ENCODE results near the gene PLEKHG4B. TPM values are rescaled to one million over a fixed set of nuclear protein-coding genes. Genes with fewer than 3 reads are reported as not detected.
A peak's percentile ranks its signal among the peaks of the same experiment; 100 is the strongest.

Gene PLEKHG4B
- total RNA-seq, 1 donor from 2014 or later, result 1.1 TPM

GRCh38 chr5:149745-150485 lies 57.9 kb downstream of the PLEKHG4B start:
- ATAC-seq (no peak), DNase-seq (ENCODE audit: low spot score) (no peak)
- intact Hi-C loops (cut with DNase I), result no loop called here

GRCh38 chr5:150746-151145 lies 58.8 kb downstream of the PLEKHG4B start:
- intact Hi-C loops (cut with DNase I), result no loop called here
- no peak for ATAC-seq
- no peak for DNase-seq (ENCODE audit: low spot score)

- ATAC-seq (no peak), DNase-seq (ENCODE audit: low spot score) (no peak)
- intact Hi-C loops (cut with DNase I), result no loop called here
Measured at GRCh38 chr5:152077-152476, 60.1 kb downstream of the PLEKHG4B start.

DNA sequence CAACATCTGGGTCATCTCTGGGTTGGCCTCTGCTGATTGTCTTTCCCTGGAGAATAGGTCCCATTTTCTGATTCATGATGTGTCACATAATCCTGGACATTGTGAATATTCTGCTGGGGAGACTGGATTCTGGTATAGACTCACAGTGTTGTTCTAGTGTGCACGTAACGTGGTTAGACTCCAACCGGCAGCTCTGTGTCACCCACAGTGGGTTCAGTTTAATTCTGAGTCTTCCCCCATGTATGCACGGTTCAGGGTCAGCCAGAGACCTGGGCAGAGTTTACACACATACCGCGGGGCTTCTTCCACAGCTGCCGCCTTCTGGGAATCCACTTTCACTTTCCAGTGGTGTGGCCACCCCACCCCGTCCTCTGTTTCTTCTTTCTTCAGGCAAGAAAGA lies 61.3 kb downstream of the PLEKHG4B start:
- DNase-seq (ENCODE audit: low spot score), result no peak
- intact Hi-C loops (cut with DNase I), result no loop called here
- ATAC-seq, result no peak

GRCh38 chr5:154236-154635 lies 62.3 kb downstream of the PLEKHG4B start:
- DNase-seq (ENCODE audit: low spot score) (no peak), ATAC-seq (no peak)
- intact Hi-C loops (cut with DNase I), result no loop called here

DNA sequence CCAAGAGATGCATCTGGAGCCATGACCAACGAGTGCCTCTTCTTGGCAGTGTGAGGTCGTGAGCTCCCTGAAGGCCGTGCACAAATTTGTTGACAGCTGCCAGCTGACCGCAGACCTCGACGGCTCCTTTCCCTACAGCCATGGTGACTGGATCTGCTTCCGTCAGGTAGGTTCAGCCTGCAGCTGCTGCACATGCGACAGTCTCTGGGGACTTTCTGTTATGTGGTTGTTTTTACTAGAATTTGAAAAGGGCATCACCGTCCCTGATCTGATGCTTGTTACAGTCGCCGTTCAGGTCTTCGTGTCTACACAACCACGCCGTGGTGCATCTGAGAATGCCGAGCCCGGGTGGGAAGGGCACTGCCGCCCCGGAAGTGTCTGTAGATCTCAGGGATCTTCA lies 62.9 kb downstream of the PLEKHG4B start:
- intact Hi-C loops (cut with DNase I), result no loop called here
- DNase-seq (ENCODE audit: low spot score) (no peak), ATAC-seq (no peak)

DNA sequence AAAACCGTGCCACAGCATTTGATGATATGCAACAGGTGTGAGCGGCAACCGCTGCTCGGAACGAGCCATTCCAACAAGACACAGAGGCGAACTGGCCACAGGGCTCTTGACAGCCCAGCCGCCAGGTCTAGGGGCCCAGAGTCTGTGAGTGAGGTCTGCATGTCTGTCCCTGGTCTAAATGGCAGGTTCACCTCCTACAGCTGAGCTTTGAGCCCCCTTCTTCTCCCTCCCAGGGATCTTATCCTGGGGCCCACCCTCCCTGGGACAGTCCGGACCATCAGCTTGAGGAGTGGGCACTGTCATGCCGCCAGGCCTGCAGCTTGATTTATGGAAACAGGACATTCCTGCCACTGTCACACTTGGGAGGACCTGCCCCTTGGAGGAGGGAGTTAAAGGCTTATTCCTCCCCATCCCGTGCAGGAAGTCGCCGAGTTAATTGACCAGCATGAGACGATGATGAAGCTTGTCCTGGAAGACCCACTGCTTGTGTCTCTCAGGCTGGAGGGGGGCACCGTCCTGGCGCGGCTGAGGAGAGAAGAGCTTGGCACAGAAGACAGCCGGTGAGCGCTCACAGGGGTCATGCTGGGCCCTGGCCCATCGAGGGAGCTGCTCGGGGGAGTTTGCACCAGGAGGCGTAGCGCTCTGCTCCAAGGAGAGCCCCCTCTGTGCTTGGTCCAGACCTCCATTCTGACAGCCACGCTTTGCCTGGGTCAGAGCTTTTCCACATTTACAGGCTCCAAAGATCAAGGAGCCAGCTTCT lies 63.9 kb downstream of the PLEKHG4B start:
- ATAC-seq, result no peak
- DNase-seq (ENCODE audit: low spot score), result no peak
- intact Hi-C loops (cut with DNase I), result no loop called here

DNA sequence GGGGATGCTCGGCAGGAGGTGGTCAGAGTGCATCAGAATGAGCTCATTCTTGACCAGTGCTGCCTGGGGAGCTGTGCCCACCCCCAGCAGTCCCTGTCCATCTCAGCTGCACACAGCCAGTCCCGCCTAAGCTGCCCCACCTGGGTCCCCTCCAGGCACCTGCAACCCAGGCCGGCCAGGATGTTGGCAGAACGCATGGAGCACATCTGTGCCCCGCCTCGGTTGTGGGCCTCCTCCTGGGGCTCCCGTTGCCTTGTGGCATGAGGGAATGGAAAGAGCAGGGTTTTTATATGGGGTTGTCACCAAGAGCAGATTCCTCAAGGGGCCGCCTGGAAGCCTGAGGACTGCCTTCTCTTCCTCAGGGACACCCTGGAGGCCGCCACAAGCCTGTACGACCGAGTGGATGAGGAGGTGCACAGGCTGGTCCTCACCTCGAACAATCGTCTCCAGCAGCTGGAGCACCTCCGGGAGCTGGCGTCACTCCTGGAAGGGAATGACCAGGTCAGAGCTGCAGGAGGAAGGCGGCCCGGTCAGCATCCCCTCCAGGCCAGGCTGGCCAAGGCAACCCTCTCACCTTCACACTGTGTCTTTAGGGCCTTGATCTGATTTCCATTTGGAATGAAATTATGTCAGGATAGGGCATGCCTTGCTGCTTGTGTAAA lies 64.6 kb downstream of the PLEKHG4B start:
- ATAC-seq (no peak), DNase-seq (ENCODE audit: low spot score) (no peak)
- intact Hi-C loops (cut with DNase I), result no loop called here

GRCh38 chr5:157126-157715 lies 65.3 kb downstream of the PLEKHG4B start:
- intact Hi-C loops (cut with DNase I), result no loop called here
- DNase-seq (ENCODE audit: low spot score) (no peak), ATAC-seq (no peak)

DNA sequence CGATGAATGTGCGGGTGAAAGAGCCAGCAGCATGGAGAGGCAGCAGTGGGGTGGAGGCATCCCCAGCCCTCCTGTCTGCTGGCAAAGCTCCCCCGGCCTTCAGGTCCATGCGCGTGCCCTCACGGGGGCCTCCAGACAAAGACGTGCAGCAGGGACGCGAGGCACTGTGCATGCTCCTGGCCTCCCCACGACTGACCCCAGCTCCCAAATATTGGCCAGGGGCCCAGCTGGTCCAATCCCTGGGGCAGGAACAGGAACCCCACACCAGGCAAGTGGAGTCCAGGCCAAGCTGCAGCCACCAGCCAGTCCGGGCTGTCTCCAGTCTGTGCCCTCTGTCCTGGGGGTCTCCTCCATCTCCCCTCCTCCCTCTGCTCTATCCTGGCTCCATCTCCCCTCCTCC lies 65.8 kb downstream of the PLEKHG4B start:
- intact Hi-C loops (cut with DNase I), result no loop called here
- no peak for ATAC-seq
- no peak for DNase-seq (ENCODE audit: low spot score)

GRCh38 chr5:158807-159447 lies 67.0 kb downstream of the PLEKHG4B start:
- intact Hi-C loops (cut with DNase I), result no loop called here
- no peak for DNase-seq (ENCODE audit: low spot score)

GRCh38 chr5:159448-160172 lies 67.6 kb downstream of the PLEKHG4B start:
- no peak for ATAC-seq
- DNase-seq (ENCODE audit: low spot score), result no peak
- intact Hi-C loops (cut with DNase I), result no loop called here

More at GRCh38 chr5:158807-159447, 67.0 kb downstream of the PLEKHG4B start:
- no peak for ATAC-seq

GRCh38 chr5:160173-160510 lies 68.2 kb downstream of the PLEKHG4B start:
- ATAC-seq, result peak; percentile 63
- DNase-seq (ENCODE audit: low spot score), result no peak
- intact Hi-C loops (cut with DNase I), result no loop called here

GRCh38 chr5:160921-161802 lies 69.2 kb downstream of the PLEKHG4B start:
- DNase-seq (ENCODE audit: low spot score) (no peak), ATAC-seq (no peak)
- intact Hi-C loops (cut with DNase I), result no loop called here

- DNase-seq (ENCODE audit: low spot score) (peak; percentile 51), ATAC-seq (no peak)
- intact Hi-C loops (cut with DNase I), result no loop called here
Measured at GRCh38 chr5:161803-162110, 69.8 kb downstream of the PLEKHG4B start.

GRCh38 chr5:162190-162564 lies 70.2 kb downstream of the PLEKHG4B start:
- ATAC-seq (no peak), DNase-seq (ENCODE audit: low spot score) (peak; percentile 47)
- intact Hi-C loops (cut with DNase I), result no loop called here

- peak; percentile 43 for DNase-seq (ENCODE audit: low spot score)
- intact Hi-C loops (cut with DNase I), result no loop called here
- ATAC-seq, result peak; percentile 10
Measured at GRCh38 chr5:162565-163337, 70.8 kb downstream of the PLEKHG4B start.

DNA sequence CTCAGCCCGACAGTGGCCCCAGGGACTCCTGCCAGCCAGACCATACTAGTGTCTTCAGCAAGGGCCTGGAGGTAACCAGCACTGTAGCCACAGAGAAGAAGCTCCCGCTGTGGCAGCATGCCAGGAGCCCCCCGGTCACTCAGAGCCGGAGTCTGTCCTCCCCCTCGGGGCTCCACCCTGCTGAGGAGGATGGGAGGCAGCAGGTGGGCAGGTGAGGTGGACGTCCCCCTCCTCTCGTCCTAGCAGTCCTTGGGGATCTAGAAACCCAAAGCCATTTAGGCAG lies 71.3 kb downstream of the PLEKHG4B start:
- ATAC-seq, result no peak
- intact Hi-C loops (cut with DNase I), result no loop called here
- DNase-seq (ENCODE audit: low spot score), result peak; percentile 50

Data from sciatic nerve (tissue), 2 donors.